ENCODE data around the gene C13orf42. TPM values are rescaled to one million over a fixed set of nuclear protein-coding genes. Genes with fewer than 3 reads are reported as not detected.

The C13orf42 gene
- total RNA-seq (2022; extraction: Qiagen RNA extraction; ENCODE audit: low read depth) = not detected in 5 replicates

DNA sequence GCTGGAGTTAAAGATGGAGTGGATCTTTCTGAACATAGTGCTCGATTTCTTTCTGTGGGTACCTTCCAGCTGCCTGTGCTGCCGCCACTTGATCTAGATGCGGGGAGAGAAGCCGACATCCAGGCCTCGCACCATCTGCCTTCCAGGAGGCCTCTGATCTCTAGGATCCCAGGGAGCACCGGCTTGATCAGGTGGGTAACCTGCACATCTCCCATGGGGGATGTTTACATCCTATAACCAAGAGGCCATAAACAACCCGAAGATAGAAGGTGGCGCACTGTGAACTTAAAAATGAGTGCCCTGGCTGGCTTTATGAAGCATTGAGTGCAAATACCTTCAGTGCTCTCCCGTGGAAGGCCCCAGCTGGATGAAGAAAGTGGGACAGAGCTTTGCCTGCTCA lies at the start of gene C13orf42:
Gene C13orf42, minus strand, starts transcription at position 101 of the 400 bp plus-strand sequence. Its CDS starts 65 bp downstream, at position 36.

Other genes starting within 250 kb of the C13orf42 start
- gene RNASEH2B, start 201.5 kb downstream of the C13orf42 start, total RNA-seq (2022; extraction: Qiagen RNA extraction; ENCODE audit: low read depth) = 19.1 to 30.7 TPM (median 28.9 TPM) in 5 replicates
- 1.7 to 2.4 TPM (median 2.2 TPM) in 5 replicates for gene FAM124A, start 111.1 kb upstream of the C13orf42 start, total RNA-seq (2022; extraction: Qiagen RNA extraction; ENCODE audit: low read depth)
- not detected in 5 replicates for gene SERPINE3, start 228.4 kb upstream of the C13orf42 start, total RNA-seq (2022; extraction: Qiagen RNA extraction; ENCODE audit: low read depth)